KMS-11 (cell line): ENCODE data around the gene NEK5.
"Not testable (repeated sequence)": the region's sequence is repeated elsewhere in the genome, so short reads cannot be mapped to it uniquely, and the experiment has no call there.

ENCODE experiments used
- H2AFZ ChIP-seq: fragments of 200-600 bp; sonication (generic); 2 replicates; pipeline ENCODE4 v1.6.1; 2016; ENCODE audit warnings: antibody characterized with exemption, mixed run types, low read depth
- H3K27ac ChIP-seq: fragments of 200-600 bp; sonication (generic); 2 replicates; pipeline ENCODE4 v1.6.1; 2016; ENCODE audit warnings: mild to moderate bottlenecking, mixed run types
- H3K27me3 ChIP-seq: fragments of 200-600 bp; sonication (generic); 2 replicates; pipeline ENCODE4 v1.6.1; 2017; ENCODE audit warnings: mild to moderate bottlenecking, low read depth, mixed run types, moderate library complexity; ENCODE audit not compliant: insufficient read depth
- H3K36me3 ChIP-seq: fragments of 200-600 bp; sonication (generic); 2 replicates; pipeline ENCODE4 v1.6.1; 2017; ENCODE audit warnings: mild to moderate bottlenecking, mixed run types; ENCODE audit not compliant: insufficient read depth
- H3K4me1 ChIP-seq: fragments of 200-600 bp; sonication (generic); 2 replicates; pipeline ENCODE4 v1.6.1; 2016; ENCODE audit warnings: mild to moderate bottlenecking, low read depth, mixed run types; ENCODE audit not compliant: poor library complexity, severe bottlenecking
- H3K4me2 ChIP-seq: fragments of 200-600 bp; sonication (generic); 2 replicates; pipeline ENCODE4 v1.7.0; 2016; ENCODE audit warnings: mild to moderate bottlenecking, mixed run types
- H3K4me3 ChIP-seq: fragments of 200-600 bp; sonication (generic); IDR thresholded peaks from 2 replicates; pipeline ENCODE4 v1.6.1; 2017; ENCODE audit warnings: low read depth, low read length, mixed read lengths; ENCODE audit not compliant: insufficient read depth
- H3K79me2 ChIP-seq: fragments of 200-600 bp; sonication (generic); 2 replicates; pipeline ENCODE4 v1.6.1; 2016; ENCODE audit warnings: low read depth, mixed run types; ENCODE audit not compliant: insufficient read depth
- H3K9ac ChIP-seq: fragments of 200-600 bp; sonication (generic); 2 replicates; pipeline ENCODE4 v1.6.1; 2016; ENCODE audit warnings: mild to moderate bottlenecking, mixed run types
- H4K20me1 ChIP-seq: fragments of 200-600 bp; sonication (generic); 2 replicates; pipeline ENCODE4 v1.6.1; 2016; ENCODE audit warnings: mild to moderate bottlenecking, mixed run types; ENCODE audit not compliant: insufficient read depth
- CTCF ChIP-seq: fragments of 200-600 bp; sonication (generic); conservative IDR thresholded peaks from 2 replicates; pipeline ENCODE4 v1.6.1; 2017; ENCODE audit warnings: low read depth, mild to moderate bottlenecking, antibody characterized with exemption, low read length, moderate library complexity, mixed read lengths

Gene NEK5

DNA sequence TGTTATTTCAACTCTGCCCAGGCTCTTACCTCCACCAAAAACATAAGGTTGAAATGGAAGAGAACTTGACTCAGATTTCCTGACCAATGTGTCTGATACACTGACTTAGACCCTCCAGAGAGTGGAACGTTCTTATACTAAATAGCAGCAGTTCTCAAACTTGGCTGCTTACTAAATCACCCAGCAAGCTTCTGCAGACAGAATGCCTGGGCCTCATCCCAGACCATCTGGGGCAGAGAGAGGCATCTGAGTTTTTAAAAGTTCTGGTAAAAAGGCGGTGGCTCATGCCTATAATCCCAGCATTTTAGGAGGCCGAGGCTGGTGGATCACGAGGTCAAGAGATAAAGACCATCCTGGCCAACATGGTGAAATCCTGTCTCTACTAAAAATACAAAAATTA is 46.3 kb downstream of the NEK5 start:
- no peaks in the 10 kb centered on the region for H4K20me1 ChIP-seq
- no peak for TF ChIP-seq CTCF
- no peak overlapping the region for H3K9ac ChIP-seq
- H3K27ac ChIP-seq: no peak overlapping the region
- no peak overlapping the region for H3K4me2 ChIP-seq
- H3K36me3 ChIP-seq: no peaks in the 10 kb centered on the region
- H3K27me3 ChIP-seq: no peaks in the 10 kb centered on the region
- no peaks in the 10 kb centered on the region for H3K79me2 ChIP-seq
- no peaks in the 10 kb centered on the region for H3K4me1 ChIP-seq
- no peak overlapping the region for H2AFZ ChIP-seq
- H3K4me3 ChIP-seq: no peak overlapping the region

GRCh38 chr13:52079891-52080290 is 49.0 kb downstream of the NEK5 start:
- H3K36me3 ChIP-seq, H2AFZ ChIP-seq, H3K4me2 ChIP-seq, H4K20me1 ChIP-seq, H3K4me3 ChIP-seq, H3K4me1 ChIP-seq, H3K79me2 ChIP-seq, H3K27ac ChIP-seq, H3K27me3 ChIP-seq, H3K9ac ChIP-seq: not testable (repeated sequence)

- H3K27me3 ChIP-seq: no peaks in the 10 kb centered on the region
- H3K27ac ChIP-seq: no peak overlapping the region
- H2AFZ ChIP-seq: no peak overlapping the region
Observed at GRCh38 chr13:52070929-52071523, 57.8 kb downstream of the NEK5 start.

DNA sequence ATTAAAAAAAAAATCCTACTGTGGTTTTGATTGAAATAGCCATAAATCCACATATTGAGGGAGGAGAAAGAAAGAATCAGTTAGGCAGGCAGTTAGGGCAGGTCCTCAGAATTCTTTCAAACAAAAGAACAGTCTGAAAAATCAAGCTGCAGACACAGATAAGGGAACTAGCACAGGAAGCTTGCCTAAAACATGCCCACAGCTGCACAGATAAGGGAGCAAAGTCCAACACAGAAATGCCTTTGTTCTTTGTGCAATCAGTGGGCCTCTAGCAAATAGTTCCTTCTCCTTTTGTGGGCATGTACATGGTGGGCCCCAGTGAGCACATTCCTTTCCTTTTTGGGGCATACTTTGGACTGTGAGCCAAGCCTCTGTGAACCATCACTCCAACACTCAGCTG is 61.6 kb downstream of the NEK5 start:
- Histone ChIP-seq H3K79me2 (no peaks in the 10 kb centered on the region), H3K4me3 (no peak overlapping the region), H3K4me1 (no peaks in the 10 kb centered on the region), H3K27me3 (no peaks in the 10 kb centered on the region), H2AFZ (no peak overlapping the region), H3K9ac (no peak overlapping the region), H4K20me1 (no peaks in the 10 kb centered on the region), H3K4me2 (no peak overlapping the region), H3K27ac (no peak overlapping the region), H3K36me3 (no peaks in the 10 kb centered on the region)
- TF ChIP-seq CTCF: no peak

More at GRCh38 chr13:52070929-52071523, 57.8 kb downstream of the NEK5 start:
- Histone ChIP-seq H3K4me3 (no peak overlapping the region), H3K36me3 (no peaks in the 10 kb centered on the region), H3K9ac (no peak overlapping the region), H3K79me2 (no peaks in the 10 kb centered on the region), H3K4me2 (no peak overlapping the region), H3K4me1 (no peaks in the 10 kb centered on the region), H4K20me1 (no peaks in the 10 kb centered on the region)
- TF ChIP-seq CTCF: no peak

- Histone ChIP-seq H3K4me3 (no peak overlapping the region), H3K4me1 (no peaks in the 10 kb centered on the region), H3K9ac (no peak overlapping the region), H2AFZ (no peak overlapping the region), H3K79me2 (no peaks in the 10 kb centered on the region), H3K36me3 (no peaks in the 10 kb centered on the region), H4K20me1 (no peaks in the 10 kb centered on the region), H3K27me3 (no peaks in the 10 kb centered on the region), H3K27ac (no peak overlapping the region), H3K4me2 (no peak overlapping the region)
- no peak for TF ChIP-seq CTCF
Observed at GRCh38 chr13:52061587-52061986, 67.3 kb downstream of the NEK5 start.

DNA sequence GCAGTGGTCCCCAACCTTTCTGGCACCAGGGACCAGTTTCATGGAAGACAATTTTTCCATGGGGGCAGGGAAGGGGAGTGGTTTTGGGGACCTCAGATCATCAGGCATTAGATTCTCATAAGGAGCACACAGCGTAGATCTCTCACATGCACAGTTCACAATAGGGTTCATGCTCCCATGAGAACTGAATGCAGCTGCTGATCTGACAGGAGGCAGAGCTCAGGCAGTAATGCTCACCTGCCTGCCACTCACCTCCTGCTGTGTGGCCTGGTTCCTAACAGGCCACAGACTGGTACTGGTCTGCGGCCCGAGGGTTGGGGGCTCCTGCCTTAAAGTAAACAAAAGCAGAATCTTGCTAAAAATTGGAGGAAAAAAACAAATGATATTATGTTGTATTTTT is 67.8 kb downstream of the NEK5 start:
- H3K36me3 ChIP-seq, H3K4me3 ChIP-seq, H3K4me1 ChIP-seq, H3K27me3 ChIP-seq, H3K27ac ChIP-seq, H4K20me1 ChIP-seq, H3K79me2 ChIP-seq, H3K9ac ChIP-seq, H2AFZ ChIP-seq, H3K4me2 ChIP-seq: not testable (repeated sequence)
